Liver (tissue), 9 donors: Measurements from ENCODE around the gene LYPD3. TPM values are rescaled to one million over a fixed set of nuclear protein-coding genes. Genes with fewer than 3 reads are reported as not detected.

Source experiments
- DNase-seq: peaks from one replicate; pipeline ENCODE4 v3.0.0-alpha.2; 2017; ENCODE audit warnings: low spot score
- H3K27ac ChIP-seq, 2 donors: one replicate each; pipeline ENCODE4 v1.7.0; 2013; ENCODE audit warnings: inconsistent platforms in 2 of 2, low read length in 2 of 2, control low read depth in 1 of 2, low read depth in 1 of 2, mild to moderate bottlenecking in 1 of 2
- H3K27me3 ChIP-seq, 4 donors: one replicate each; pipeline versions ENCODE4 v1.6.1 to v1.7.0; 2013; ENCODE audit warnings: low read length in 3 of 4, inconsistent platforms in 1 of 4, mild to moderate bottlenecking in 1 of 4, moderate library complexity in 1 of 4; ENCODE audit not compliant: control insufficient read depth in 4 of 4, insufficient read depth in 4 of 4
- H3K36me3 ChIP-seq, 4 donors: one replicate each; pipeline versions ENCODE4 v1.6.1 to v1.7.0; 2013; ENCODE audit warnings: low read length in 3 of 4, mild to moderate bottlenecking in 3 of 4, low read depth in 1 of 4, moderate library complexity in 1 of 4; ENCODE audit not compliant: control insufficient read depth in 4 of 4, insufficient read depth in 3 of 4
- H3K4me1 ChIP-seq, 4 donors: one replicate each; pipeline versions ENCODE4 v1.6.1 to v1.7.0; 2013; ENCODE audit warnings: low read length in 3 of 4, mild to moderate bottlenecking in 3 of 4, moderate library complexity in 1 of 4; ENCODE audit not compliant: control insufficient read depth in 4 of 4, insufficient read depth in 4 of 4
- H3K4me3 ChIP-seq, 3 donors: one replicate each; pipeline versions ENCODE4 v1.6.1 to v1.7.0; 2013; ENCODE audit warnings: low read length in 3 of 3, control low read depth in 1 of 3, low read depth in 1 of 3, mild to moderate bottlenecking in 1 of 3
- H3K9ac ChIP-seq, 2 donors: one replicate each; pipeline ENCODE4 v1.7.0; 2013; ENCODE audit warnings: low read length in 2 of 2, mild to moderate bottlenecking in 2 of 2, moderate library complexity in 2 of 2, control low read depth in 1 of 2, low read depth in 1 of 2
- H3K9me3 ChIP-seq, 4 donors: one replicate each; pipeline versions ENCODE4 v1.6.1 to v1.7.0; 2013; ENCODE audit warnings: low read length in 3 of 4; ENCODE audit not compliant: control insufficient read depth in 4 of 4
- EGR1 ChIP-seq, 2 donors: IDR thresholded peaks; 2 replicates each; pipeline ENCODE4 v1.6.1; 2016 to 2018; ENCODE audit warnings: antibody characterized with exemption in 2 of 2, low read depth in 2 of 2
- FOXA1 ChIP-seq: IDR thresholded peaks from 2 replicates; pipeline ENCODE4 v1.6.1; 2016; ENCODE audit warnings: antibody characterized with exemption
- FOXA2 ChIP-seq: IDR thresholded peaks from 2 replicates; pipeline ENCODE4 v1.6.1; 2016; ENCODE audit warnings: antibody characterized with exemption
- GABPA ChIP-seq, 2 donors: IDR thresholded peaks in 1 of 2; conservative IDR thresholded peaks in 1 of 2; 2 replicates each; pipeline ENCODE4 v1.6.1; 2016; ENCODE audit warnings: antibody characterized with exemption in 2 of 2, mild to moderate bottlenecking in 1 of 2, moderate library complexity in 1 of 2
- HNF4A ChIP-seq, 2 donors: conservative IDR thresholded peaks; 2 replicates each; pipeline ENCODE4 v1.6.1; 2016; ENCODE audit warnings: antibody characterized with exemption in 2 of 2, mild to moderate bottlenecking in 2 of 2
- HNF4G ChIP-seq: IDR thresholded peaks from 2 replicates; pipeline ENCODE4 v1.6.1; 2016; ENCODE audit warnings: antibody characterized with exemption
- JUND ChIP-seq, 2 donors: IDR thresholded peaks; 2 replicates each; pipeline ENCODE4 v1.6.1; 2016; ENCODE audit warnings: antibody characterized with exemption in 2 of 2
- NR2F2 ChIP-seq: IDR thresholded peaks from 2 replicates; pipeline ENCODE4 v1.6.1; 2016; ENCODE audit warnings: antibody characterized with exemption
- RAD21 ChIP-seq, 2 donors: IDR thresholded peaks; 2 replicates each; pipeline ENCODE4 v1.6.1; 2016; ENCODE audit warnings: antibody characterized with exemption in 2 of 2, mild to moderate bottlenecking in 2 of 2
- REST ChIP-seq: IDR thresholded peaks from 2 replicates; pipeline ENCODE4 v1.6.1; 2016; ENCODE audit warnings: antibody characterized with exemption, mild to moderate bottlenecking
- RXRA ChIP-seq, 2 donors: IDR thresholded peaks; 2 replicates each; pipeline ENCODE4 v1.6.1; 2017 to 2018; ENCODE audit warnings: antibody characterized with exemption in 2 of 2, mild to moderate bottlenecking in 1 of 2
- SP1 ChIP-seq: IDR thresholded peaks from 2 replicates; pipeline ENCODE4 v1.6.1; 2018; ENCODE audit warnings: antibody characterized with exemption, mild to moderate bottlenecking
- TAF1 ChIP-seq: conservative IDR thresholded peaks from 2 replicates; pipeline ENCODE4 v1.6.1; 2016; ENCODE audit warnings: antibody characterized with exemption, mild to moderate bottlenecking
- YY1 ChIP-seq: IDR thresholded peaks from 2 replicates; pipeline ENCODE4 v1.6.1; 2016; ENCODE audit warnings: antibody characterized with exemption, mild to moderate bottlenecking
- ZBTB33 ChIP-seq: IDR thresholded peaks from 2 replicates; pipeline ENCODE4 v1.6.1; 2016; ENCODE audit warnings: antibody characterized with exemption
- WGBS: extraction: QIAGEN DNeasy Blood & Tissue Kit; methylation state at CpG from one replicate; pipeline ENCODE4 v1.1.7; 2013; 5-methylcytosine and 5-hydroxymethylcytosine counted together
- polyA plus RNA-seq, 2 donors: library from polyadenylated mRNA; stranded (reverse) in 1 of 2; unstranded in 1 of 2; fragments of 200-250 nt in 1 of 2; fragments of >200 nt in 1 of 2; fragmentation: Nextera tagmentation in 1 of 2; extraction: Ambion mirVana in 1 of 2; gene quantifications; one replicate each; pipeline versions ENCODE4 v1.2.1 to v1.2.3, GENCODE V29; 2013 to 2015
- total RNA-seq, 2 donors: library from RNA; depleted of rRNA; stranded (reverse); fragments of >200 nt; gene quantifications; one replicate each; pipeline ENCODE4 v1.2.3, GENCODE V29; 2014
- TF ChIP-seq, protein P1 (sequence below): IDR thresholded peaks from 2 replicates; pipeline ENCODE4 v1.6.1; 2016; ENCODE audit warnings: antibody characterized with exemption
- TF ChIP-seq, protein P2 (sequence below): fragments of 150-350 bp; IDR thresholded peaks from 2 replicates; pipeline ENCODE4 v1.5.1; 2017; ENCODE audit warnings: improper control_type of control experiment, low read depth, low read length; ENCODE audit not compliant: missing input control
- TF ChIP-seq, protein P3 (sequence below): IDR thresholded peaks from 2 replicates; pipeline ENCODE4 v1.6.1; 2016; ENCODE audit warnings: antibody characterized with exemption
- donor health status: healthy.
- donor health status: healthy.
- donor health status: healthy.
- donor health status: healthy.
- donor health status: healthy.

The LYPD3 gene
- total and polyA plus RNA-seq, 4 donors: 0.08 to 0.38 (median 0.18) TPM

DNA sequence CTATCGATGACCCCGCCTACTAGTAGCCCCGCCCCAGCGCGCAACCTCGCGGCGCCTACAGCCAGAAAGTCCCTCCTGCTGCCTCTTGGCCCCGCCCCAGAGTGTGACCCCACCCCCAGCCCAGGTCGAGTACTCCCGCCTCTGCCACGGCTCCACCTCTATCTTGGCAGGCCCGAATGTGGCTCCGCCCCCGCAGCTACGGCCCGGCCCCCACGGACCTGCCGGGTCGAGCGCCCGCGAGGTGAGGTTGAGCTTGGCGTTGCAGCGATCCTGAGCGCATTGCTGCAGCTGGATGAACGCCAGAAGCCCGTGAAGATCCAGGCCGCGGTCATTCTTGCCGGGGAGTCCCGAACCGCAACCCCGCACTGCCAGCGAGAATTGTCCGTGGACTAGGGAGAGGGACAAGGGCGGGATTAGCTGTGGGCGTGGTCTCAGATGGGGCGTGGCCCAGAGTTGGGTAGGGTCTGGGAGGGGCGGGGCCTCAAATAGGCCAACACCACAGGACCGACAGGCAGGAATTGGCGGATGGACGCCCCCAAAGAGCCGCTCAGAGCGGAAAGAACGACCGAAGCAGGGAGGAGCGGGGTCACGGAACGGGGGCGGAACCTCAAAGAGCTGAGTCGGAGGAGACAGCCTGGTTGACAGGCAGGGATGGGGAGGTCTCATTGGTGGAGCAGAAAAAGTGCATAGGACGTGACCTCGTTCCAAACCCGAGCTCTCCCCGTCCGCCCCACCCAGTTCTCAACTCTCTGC lies 1.9 kb downstream of the LYPD3 start:
- Histone ChIP-seq H3K27me3 (no peaks in the 10 kb centered on the region), H3K9ac (peak overlapping the region in 1 of 2 donors; percentile 14), H3K36me3 (no peaks in the 10 kb centered on the region), H3K4me3 (peak overlapping the region; percentile 57 to 92 (median 64)), H3K27ac (peak overlapping the region; percentile 59 to 80), H3K9me3 (no peaks in the 10 kb centered on the region), H3K4me1 (peaks cover 0 to 12% (median 7%) of the 10 kb centered on the region in 4 donors)
- TF ChIP-seq YY1: peak; percentile 71
- no peak for TF ChIP-seq HNF4G
- TF ChIP-seq, protein P1, sequence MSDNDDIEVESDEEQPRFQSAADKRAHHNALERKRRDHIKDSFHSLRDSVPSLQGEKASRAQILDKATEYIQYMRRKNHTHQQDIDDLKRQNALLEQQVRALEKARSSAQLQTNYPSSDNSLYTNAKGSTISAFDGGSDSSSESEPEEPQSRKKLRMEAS: no peak
- no peak for TF ChIP-seq TAF1
- TF ChIP-seq, protein P2, sequence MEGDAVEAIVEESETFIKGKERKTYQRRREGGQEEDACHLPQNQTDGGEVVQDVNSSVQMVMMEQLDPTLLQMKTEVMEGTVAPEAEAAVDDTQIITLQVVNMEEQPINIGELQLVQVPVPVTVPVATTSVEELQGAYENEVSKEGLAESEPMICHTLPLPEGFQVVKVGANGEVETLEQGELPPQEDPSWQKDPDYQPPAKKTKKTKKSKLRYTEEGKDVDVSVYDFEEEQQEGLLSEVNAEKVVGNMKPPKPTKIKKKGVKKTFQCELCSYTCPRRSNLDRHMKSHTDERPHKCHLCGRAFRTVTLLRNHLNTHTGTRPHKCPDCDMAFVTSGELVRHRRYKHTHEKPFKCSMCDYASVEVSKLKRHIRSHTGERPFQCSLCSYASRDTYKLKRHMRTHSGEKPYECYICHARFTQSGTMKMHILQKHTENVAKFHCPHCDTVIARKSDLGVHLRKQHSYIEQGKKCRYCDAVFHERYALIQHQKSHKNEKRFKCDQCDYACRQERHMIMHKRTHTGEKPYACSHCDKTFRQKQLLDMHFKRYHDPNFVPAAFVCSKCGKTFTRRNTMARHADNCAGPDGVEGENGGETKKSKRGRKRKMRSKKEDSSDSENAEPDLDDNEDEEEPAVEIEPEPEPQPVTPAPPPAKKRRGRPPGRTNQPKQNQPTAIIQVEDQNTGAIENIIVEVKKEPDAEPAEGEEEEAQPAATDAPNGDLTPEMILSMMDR: no peak
- peak; percentile 50 for TF ChIP-seq ZBTB33
- peak; percentile 47 for TF ChIP-seq NR2F2
- no peak for TF ChIP-seq REST
- TF ChIP-seq, protein P3, sequence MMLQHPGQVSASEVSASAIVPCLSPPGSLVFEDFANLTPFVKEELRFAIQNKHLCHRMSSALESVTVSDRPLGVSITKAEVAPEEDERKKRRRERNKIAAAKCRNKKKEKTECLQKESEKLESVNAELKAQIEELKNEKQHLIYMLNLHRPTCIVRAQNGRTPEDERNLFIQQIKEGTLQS: no peak
- no peak for TF ChIP-seq FOXA1
- TF ChIP-seq FOXA2: no peak
- TF ChIP-seq SP1: peak; percentile 79
- TF ChIP-seq RXRA (IDR thresholded peaks at IDR 0.05): peak; percentile 35 to 44
- TF ChIP-seq RAD21 (IDR thresholded peaks at IDR 0.05): peak; percentile 15 to 17
- no peak for TF ChIP-seq GABPA (IDR thresholded peaks at IDR 0.05 in 1 of 2, conservative IDR thresholded peaks at IDR 0.05 in 1 of 2)
- peak; percentile 85 to 89 for TF ChIP-seq EGR1 (IDR thresholded peaks at IDR 0.05; ENCODE audit: low read depth in 2 of 2)
- no peak for TF ChIP-seq JUND (IDR thresholded peaks at IDR 0.05)
- peak; percentile 10 to 33 for TF ChIP-seq HNF4A (conservative IDR thresholded peaks at IDR 0.05)
- DNase-seq: peak; percentile 99
- under 1% methylated on average over 57 of the region's 57 CpGs for WGBS
